Activated gamma-delta T cell (primary cell): ENCODE measurements around the gene PTPRG.

Experiments
- DNase-seq: peaks from one replicate; lab custom pipeline; 2025; lab: John Stamatoyannopoulos, UW

The PTPRG gene

GRCh38 chr3:61657689-61658088, 96.3 kb downstream of the PTPRG start:
- DNase-seq: no peak

GRCh38 chr3:61662861-61663260, 101.5 kb downstream of the PTPRG start:
- no peak for DNase-seq

DNA sequence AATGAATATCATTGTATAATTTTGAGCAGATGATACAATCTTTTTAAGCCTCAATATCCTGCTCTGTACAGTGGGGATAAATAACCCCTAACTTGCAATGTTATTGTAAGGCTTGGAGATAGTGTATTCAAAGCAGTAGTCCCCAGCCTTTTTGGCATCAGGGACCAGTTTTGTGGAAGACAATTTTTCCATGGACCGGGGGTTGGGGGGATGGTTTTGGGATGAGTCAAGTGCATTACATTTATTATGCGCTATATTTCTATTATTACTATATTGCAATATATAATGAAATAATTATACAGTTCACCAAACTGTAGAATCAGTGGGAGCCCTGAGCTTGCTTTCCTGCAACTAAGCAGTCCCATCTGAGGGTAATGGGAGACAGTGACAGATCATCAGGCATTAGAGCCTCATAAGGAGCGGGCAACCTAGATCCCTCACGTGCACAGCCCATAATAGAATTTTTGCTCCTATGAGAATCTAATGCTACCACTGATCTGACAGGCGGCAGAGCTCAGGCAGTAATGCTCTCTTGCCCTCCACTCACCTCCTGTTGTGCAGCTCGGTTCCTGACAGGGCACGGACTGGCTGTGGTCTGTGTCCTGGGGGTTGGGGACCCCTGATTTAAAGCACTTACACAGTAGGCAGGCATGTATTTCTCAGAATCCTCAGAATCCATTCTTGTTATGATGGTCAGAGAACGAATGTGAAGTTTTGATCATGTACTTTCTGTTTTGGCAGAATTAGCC, 102.2 kb downstream of the PTPRG start:
- no peak for DNase-seq

- DNase-seq: no peak
These were observed 102.7 kb downstream of the PTPRG start for GRCh38 chr3:61664105-61664482.

GRCh38 chr3:61665121-61665520, 103.8 kb downstream of the PTPRG start:
- DNase-seq: no peak

GRCh38 chr3:61665987-61666386, 104.6 kb downstream of the PTPRG start:
- DNase-seq: no peak

- no peak for DNase-seq
These were observed 105.4 kb downstream of the PTPRG start for GRCh38 chr3:61666615-61667330.

DNA sequence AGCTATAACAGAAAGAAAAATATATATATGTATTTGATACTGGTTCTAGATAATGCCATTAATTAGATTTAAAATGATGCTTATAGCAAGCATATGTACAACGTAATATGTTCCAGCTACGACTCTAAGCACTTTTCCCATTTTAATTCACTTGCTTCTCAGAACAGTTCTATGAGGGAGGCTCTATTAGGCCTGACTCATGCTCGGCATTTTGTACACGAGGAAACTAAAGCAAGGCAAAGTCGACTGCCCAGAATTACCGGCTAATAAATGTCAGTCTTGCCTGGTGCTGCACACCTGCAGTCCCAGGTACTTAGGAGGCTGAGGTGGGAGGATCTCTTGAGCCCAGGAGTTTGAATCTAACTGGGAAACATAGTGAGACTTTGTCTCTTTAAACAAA, 106.0 kb downstream of the PTPRG start:
- no peak for DNase-seq

DNA sequence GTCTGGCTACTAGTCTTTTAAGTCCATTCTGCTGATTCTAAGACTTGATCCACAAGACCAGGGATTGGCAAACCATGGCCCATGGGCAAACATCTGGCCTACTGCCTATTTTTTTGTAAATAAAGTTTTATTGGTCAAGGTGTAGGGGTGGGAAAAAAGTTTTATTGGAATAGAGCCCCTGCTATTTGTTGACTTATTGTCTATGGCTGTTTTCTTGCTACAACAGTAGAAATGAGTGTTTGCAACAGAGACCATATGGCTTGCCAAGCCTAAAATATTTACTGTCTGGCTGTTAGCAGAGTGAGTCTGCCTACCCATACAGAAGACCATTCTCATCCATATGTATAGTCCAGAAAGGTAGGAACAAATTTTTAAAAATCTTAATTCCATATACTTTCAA, 106.4 kb downstream of the PTPRG start:
- DNase-seq: no peak

GRCh38 chr3:61668317-61668864, 107.0 kb downstream of the PTPRG start:
- no peak for DNase-seq

DNA sequence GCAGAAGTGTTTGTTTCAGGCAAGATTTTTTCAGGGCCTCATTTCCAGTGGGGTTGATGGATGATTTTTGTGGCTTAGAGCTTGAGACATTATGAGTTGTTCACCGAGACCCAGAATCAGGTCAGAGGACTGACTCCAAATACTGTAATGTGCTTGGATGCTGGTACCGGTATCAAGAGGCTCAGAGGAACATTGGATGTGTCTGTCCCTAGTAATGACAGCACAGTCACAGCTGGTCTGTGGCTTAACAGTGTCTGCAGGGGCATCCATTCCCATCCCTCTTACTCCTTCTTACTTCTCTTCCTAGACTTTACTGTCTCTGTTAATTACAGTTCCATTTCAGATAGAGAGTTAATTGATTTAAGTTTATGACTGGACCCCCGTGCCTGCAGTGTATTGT, 107.8 kb downstream of the PTPRG start:
- no peak for DNase-seq

DNA sequence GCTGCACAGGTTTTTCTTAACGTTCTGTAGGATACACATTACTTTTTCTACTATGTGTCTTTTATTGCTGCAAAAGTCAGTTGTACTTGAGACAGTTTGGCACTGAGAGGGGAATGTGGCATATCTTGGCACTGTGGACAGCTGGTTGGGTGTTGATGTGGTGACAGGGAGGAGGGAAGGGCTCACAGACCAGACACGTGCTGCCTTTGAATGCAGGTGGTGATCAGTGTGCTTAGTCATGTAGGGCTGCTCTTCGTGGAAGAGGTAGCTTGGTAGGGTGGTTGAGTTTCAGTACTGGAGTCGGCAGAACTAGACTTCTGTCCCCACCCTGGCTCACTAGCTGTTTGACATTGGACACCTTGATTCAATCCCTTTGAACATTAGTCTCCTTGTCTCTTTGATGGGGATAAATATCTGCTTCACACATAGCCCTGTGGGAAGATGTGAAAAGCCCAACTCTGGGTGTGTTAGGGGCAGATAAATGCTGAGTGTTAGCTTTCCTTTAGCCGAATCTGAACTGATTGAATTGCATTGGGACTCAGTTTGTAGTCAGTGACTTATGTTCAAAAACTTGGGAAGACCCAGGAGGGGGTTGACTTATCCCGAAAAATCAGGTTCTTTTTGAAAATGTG, 108.4 kb downstream of the PTPRG start:
- DNase-seq: no peak

- no peak for DNase-seq
These were observed 112.3 kb downstream of the PTPRG start for GRCh38 chr3:61673651-61674050.

DNA sequence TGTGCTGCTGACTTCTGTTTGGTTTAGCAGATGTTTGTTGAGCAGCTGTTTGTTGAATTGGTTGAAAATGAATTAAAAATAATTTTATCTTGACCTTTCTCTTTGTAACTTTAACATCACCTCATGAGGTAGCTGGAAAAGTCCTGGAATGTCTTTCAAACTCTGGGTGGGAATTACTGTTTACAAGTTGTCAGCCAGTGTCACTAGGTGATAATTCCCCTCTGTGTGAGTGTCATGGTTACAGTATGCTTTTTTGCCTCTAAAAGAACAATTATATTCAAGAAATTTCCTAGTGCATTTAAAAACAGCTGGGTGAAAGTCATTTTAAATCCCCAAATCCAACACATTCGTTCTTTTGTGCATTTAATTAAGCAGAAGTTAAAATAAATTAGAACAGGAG, 113.2 kb downstream of the PTPRG start:
- no peak for DNase-seq

GRCh38 chr3:61679026-61679425, 117.7 kb downstream of the PTPRG start:
- no peak for DNase-seq

- no peak for DNase-seq
These were observed 119.2 kb downstream of the PTPRG start for GRCh38 chr3:61680617-61681016.

DNA sequence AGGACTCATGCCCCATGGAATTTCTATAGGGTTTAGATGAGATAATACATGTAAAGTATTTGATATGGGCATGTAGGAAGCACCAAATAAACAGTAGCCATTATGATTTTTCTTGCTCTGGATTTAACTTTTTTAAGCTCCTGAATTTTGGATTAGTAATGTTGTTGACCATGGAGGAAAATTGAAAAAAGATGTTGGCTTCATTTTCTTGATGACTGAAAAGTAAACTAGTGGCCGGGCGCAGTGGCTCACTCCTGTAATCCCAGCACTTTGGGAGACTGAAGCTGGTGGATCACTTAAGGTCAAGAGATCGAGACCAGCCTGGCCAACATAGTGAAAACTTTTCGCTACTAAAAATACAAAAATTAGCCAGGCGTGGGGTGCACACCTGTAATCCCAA, 120.3 kb downstream of the PTPRG start:
- DNase-seq: no peak

DNA sequence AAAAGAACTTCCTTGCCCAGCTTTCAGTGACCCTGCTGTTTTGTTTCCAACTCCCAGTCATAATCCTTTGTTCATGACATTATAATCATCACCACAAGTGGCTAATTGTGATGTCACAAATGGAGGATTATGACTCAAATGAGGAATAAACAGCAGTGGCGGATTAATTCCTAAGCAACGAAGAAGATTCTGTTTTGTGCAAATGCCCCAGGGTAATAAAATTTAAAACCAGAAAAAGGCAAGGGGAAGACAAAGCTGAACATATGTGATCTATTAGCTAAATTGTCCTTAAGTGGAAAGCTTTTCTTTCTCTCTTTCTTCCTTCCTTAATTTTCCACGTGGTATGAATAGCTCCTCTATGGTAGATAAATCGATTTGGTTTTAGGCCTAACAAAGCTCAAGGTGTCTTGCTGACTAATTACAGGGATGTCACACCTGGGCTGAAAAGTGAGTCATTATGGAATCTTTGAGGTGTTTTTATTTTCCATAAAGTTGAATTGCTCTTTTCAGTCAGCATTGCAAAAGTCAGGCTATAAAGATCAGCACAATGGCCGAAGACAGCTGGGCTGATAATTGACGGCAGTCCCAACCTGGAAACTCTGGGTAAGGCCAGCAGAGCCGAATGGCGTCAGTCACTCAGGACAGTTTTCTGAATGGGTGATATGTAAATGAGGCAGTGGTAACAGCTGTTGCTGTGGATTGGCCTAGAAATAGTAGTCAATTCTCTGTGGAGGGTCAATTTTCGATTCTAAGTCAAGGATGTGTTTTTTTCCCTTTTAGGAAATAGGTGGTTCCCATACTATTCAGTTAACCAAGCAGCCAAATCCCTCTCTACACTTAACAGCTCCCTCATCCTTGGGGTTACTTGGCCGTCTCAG, 121.5 kb downstream of the PTPRG start:
- no peak for DNase-seq

- DNase-seq: no peak
These were observed 122.3 kb downstream of the PTPRG start for GRCh38 chr3:61683549-61684236.

GRCh38 chr3:61684386-61684785, 123.0 kb downstream of the PTPRG start:
- DNase-seq: no peak

DNA sequence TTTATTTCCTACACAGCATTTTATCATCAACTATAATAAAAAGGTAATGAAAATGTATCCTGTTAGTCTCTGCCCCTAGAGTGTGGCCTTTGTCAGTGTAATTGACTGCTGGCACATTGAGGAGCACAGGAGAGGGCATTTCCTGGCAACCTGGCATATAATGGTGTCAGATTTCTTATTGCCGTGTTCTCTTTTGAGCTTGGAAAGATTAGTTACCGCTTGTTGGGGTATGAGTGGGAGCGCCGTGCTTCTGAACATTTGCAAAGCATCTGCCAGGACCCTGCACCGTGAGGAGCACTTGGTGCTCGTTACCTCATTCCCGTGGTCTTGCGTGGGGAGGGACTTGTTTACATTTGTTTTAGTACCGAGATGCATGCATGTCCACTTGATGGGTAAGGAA, 124.4 kb downstream of the PTPRG start:
- no peak for DNase-seq
